Measurements from ENCODE around the gene ARHGAP33. TPM values are rescaled to one million over a fixed set of nuclear protein-coding genes. Genes with fewer than 3 reads are reported as not detected.

ARHGAP33 gene
- total and polyA plus RNA-seq, 2 of the 8 experiments (the other 6 are each of a cell fraction or from before 2014, with no cell fraction given): 6.5 to 25.2 TPM

DNA sequence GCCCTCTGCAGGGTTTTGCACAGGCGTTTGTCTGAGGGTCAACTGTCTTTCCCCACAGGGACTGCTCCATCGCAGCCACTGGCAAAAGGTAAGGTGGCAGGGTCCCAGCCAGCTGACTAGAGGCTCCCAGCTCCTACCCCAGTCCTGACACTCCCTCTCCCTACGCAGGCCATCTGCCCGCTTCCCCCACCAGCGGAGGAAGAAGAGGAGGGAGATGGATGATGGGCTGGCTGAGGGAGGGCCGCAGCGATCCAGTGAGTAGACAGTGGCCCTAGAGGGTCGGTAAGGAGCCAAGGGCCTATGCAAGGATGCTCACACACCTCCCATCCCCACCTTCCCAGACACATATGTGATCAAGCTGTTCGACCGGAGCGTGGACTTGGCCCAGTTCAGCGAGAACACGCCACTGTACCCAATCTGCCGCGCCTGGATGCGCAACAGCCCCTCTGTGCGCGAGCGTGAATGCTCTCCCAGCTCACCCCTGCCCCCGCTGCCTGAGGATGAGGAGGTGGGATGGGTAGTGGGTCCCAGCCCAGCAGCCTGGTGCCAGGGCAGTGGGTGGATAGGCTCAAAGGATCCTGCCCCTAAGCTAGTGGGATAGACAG lies 22.5 kb upstream of the ARHGAP33 start (continued):
- no peak for TF ChIP-seq CTBP2 (IDR thresholded peaks at IDR 0.05; ENCODE audit: borderline replicate concordance, insufficient read depth, insufficient read length, low read length)
- TF ChIP-seq POU5F1 (IDR thresholded peaks at IDR 0.05; ENCODE audit: low read depth, low read length): no peak
- TF ChIP-seq BCL11A (IDR thresholded peaks at IDR 0.05; ENCODE audit: low read depth in 2 of 2, low read length in 2 of 2): no peak
- no peak for TF ChIP-seq ASH2L (IDR thresholded peaks at IDR 0.05; ENCODE audit: low read length)
